DMS53 treated with DMSO at 0.1 percent for 48 hours (cell line): ENCODE data around the gene RNF222.
A peak's percentile ranks its signal among the peaks of the same experiment; 100 is the strongest.
"Not testable (repeated sequence)": the region's sequence is repeated elsewhere in the genome, so short reads cannot be mapped to it uniquely, and the experiment has no call there.

Experiments used
- DNase-seq: peaks from one replicate; lab custom pipeline; 2025; ENCODE audit not compliant: unreplicated experiment; lab: John Stamatoyannopoulos, UW

Gene RNF222

GRCh38 chr17:8382052-8382879, 15.4 kb downstream of the RNF222 start:
- no peak for DNase-seq

- no peak for DNase-seq
Measured at GRCh38 chr17:8380049-8380448, 17.6 kb downstream of the RNF222 start.

- DNase-seq = not testable (repeated sequence)
Measured at GRCh38 chr17:8378117-8378516, 19.5 kb downstream of the RNF222 start.

DNA sequence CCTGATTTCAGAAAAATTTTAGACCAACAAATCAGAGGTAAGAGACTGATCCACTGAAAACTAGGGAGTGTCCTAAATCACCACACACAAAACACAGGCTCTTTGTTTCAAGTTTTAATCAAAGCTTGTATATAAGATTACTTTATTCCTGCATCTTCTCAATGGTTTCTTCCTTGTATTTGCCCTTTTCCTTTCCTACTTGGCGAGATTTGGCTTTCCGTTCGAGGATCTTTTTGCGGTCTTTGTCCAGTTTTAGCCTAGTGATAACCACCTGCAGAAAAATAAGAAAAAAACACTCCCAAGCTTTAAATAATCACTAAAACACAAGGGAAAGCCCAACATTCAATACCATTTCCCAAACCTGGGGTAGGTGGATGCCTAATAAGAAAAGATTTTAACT, 20.2 kb downstream of the RNF222 start:
- no peak for DNase-seq

DNA sequence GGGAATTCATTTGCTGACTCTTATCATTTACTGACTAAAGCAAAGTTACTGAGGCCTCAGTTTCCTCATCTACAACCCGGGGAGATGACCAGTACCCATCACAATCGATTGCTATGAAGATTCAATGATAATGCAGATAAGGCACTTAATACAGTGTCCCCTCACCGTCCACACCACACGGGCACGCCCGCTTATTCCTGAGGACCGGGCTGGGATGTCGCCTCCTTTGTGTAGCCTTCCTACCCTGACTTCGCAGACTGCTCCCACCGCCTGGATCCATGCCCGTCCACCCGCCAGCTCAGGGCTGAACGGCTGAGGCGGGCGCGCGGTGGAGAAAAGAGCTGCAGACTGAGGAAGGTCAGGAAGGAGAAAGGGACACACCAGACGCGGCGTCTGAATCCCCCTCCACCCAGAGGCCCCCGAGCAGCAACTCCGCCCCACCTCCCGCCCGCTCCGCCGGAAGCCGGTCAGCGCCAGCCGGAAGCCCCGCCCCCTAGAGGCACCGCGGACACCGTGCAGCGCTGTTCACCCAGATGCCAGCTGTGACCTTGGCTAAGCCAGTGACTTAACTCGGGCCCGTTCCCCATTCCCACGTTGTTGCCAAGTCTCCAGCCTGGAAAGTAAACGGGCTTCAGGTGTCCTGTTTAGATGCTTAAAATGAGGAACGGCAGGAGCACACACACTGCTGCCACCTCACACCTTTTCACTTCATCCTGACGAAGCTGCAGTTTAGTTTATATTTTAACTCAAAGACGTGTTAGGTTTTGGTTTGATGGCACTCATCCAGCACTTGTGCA, 21.2 kb downstream of the RNF222 start, which contains the start of gene KRABD2:
Gene KRABD2 (minus strand): TSS at position 434 of the 797 bp plus-strand sequence.
- DNase-seq = peak; percentile 96

- peak; percentile 54 for DNase-seq
Measured at GRCh38 chr17:8375738-8376259, 21.8 kb downstream of the RNF222 start.

- not testable (repeated sequence) for DNase-seq
Measured at GRCh38 chr17:8373856-8374255, 23.8 kb downstream of the RNF222 start.

DNA sequence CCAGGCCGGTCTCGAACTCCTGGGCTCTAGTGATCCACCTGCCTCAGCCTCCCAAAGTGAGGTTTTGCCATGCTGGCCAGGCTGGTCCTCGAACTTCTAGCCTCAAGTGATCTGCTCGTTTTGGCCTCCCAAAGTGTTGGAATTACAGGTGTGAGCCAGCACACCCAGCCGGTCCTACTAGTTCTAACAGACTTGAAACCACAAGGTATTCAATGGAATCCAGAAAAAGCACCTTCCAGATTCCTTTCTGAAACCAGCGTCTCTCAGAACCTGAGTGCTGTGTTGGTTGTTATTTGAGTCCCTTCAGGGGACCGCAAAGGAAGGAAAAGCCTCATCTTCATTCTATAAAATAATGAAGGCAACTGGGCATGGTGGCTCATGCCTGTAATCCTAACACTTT, 25.2 kb downstream of the RNF222 start:
- no peak for DNase-seq

GRCh38 chr17:8371786-8372185, 25.8 kb downstream of the RNF222 start:
- DNase-seq = no peak

GRCh38 chr17:8369944-8370343, 27.7 kb downstream of the RNF222 start:
- DNase-seq = no peak

DNA sequence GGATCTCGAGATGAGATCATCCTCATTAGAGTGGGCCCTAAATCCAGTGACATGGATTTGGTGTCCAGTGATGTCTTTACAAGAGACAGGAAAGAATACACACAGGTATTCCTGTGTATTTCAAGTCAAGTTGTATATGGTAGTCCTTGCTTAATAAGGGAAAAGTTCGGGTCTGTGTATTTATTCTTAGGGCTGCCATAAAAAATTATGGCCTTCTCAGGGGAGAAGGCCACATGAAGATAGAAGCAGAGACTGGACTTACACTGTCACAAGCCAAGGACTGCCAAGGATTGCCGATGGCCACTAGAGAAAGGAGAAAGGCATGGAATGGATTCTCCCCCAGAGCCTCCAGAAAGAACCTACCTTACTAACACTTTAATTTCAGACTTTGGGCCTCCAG, 29.4 kb downstream of the RNF222 start:
- no peak for DNase-seq

- no peak for DNase-seq
Measured at GRCh38 chr17:8366231-8366630, 31.4 kb downstream of the RNF222 start.

GRCh38 chr17:8365143-8365542, 32.5 kb downstream of the RNF222 start:
- no peak for DNase-seq

GRCh38 chr17:8362651-8363332, 34.8 kb downstream of the RNF222 start:
- DNase-seq = no peak

GRCh38 chr17:8360751-8361150, 36.9 kb downstream of the RNF222 start:
- no peak for DNase-seq

DNA sequence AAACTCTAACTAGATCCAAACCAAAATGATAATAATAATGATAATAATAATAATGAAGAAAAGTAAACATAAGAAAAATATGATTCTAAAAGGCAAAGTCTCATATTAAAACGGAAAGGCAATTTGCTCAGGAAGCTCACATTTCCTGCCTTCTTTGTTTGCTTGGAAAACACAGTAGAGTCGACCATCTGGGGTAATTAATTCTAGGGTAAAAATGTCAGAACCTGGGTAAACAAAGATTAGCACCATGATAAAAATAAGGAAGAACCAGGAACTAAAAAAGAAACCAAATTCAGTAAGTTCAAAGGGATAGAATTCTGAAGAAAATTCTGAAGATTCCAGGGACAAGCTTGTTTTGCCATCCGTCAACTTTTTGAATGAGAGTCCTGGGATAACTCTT, 37.4 kb downstream of the RNF222 start:
- peak; percentile 67 for DNase-seq

- peak; percentile 82 for DNase-seq
Measured at GRCh38 chr17:8359769-8360168, 37.9 kb downstream of the RNF222 start.

GRCh38 chr17:8357910-8358309, 39.7 kb downstream of the RNF222 start:
- DNase-seq = no peak

DNA sequence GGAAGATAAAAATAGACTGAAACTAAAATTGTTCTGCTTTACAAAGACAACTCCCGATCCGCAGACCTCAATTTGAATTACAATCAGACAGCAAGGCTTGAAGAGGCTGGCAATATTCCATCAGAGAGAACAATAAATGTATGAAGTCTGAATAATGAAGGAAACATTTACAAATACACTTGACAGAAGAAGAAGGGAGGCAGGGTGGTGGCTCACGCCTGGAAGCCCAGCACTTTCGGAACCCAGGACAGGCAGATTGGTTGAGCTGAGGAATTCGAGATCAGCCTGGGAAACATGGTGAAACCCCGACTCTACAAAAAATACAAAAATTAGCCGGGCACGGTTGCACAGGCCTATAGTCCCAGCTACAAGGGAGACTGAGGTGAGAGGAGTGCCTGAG, 43.4 kb downstream of the RNF222 start:
- DNase-seq = no peak

DNA sequence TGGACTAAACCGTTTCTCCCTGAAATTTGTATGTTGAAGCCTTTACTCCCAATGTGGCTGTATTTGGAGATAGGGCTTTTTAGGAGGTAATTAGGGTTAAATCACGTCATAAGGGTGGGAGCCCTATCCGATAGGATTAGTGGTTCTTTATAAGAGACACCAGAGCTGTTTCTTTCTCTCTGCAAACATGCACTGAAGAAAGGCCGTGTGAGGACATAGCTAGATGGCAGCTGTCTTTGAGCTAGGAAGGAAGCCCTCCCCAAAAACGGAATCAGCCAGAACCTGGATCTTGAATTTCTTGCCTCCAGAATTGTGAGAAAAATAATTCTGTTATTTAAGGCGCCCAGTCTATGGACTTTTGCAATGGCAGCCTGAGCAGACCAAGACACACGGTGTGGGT, 43.9 kb downstream of the RNF222 start:
- DNase-seq = no peak

- no peak for DNase-seq
Measured at GRCh38 chr17:8350339-8350738, 47.3 kb downstream of the RNF222 start.
